Measurements from ENCODE around the gene SLC4A5.

Gene SLC4A5

GRCh38 chr2:74328573-74328972, 14.6 kb downstream of the SLC4A5 start:
- DNase-seq (ENCODE audit: low read depth): no peak
- no peak overlapping the region for H3K4me3 ChIP-seq (ENCODE audit: low read depth, low read length)
- TF ChIP-seq MAX (IDR thresholded peaks at IDR 0.05; ENCODE audit: low read depth, low read length) (no peak), MYC (IDR thresholded peaks at IDR 0.05; ENCODE audit: low read depth, low read length) (no peak), POLR2A (IDR thresholded peaks at IDR 0.05; ENCODE audit: extremely low read depth, insufficient read length) (no peak)
- TF ChIP-seq, protein P1, sequence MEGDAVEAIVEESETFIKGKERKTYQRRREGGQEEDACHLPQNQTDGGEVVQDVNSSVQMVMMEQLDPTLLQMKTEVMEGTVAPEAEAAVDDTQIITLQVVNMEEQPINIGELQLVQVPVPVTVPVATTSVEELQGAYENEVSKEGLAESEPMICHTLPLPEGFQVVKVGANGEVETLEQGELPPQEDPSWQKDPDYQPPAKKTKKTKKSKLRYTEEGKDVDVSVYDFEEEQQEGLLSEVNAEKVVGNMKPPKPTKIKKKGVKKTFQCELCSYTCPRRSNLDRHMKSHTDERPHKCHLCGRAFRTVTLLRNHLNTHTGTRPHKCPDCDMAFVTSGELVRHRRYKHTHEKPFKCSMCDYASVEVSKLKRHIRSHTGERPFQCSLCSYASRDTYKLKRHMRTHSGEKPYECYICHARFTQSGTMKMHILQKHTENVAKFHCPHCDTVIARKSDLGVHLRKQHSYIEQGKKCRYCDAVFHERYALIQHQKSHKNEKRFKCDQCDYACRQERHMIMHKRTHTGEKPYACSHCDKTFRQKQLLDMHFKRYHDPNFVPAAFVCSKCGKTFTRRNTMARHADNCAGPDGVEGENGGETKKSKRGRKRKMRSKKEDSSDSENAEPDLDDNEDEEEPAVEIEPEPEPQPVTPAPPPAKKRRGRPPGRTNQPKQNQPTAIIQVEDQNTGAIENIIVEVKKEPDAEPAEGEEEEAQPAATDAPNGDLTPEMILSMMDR (IDR thresholded peaks at IDR 0.05; ENCODE audit: low read depth, low read length): no peak

- DNase-seq (ENCODE audit: low read depth): no peak
- TF ChIP-seq POLR2A (IDR thresholded peaks at IDR 0.05; ENCODE audit: extremely low read depth, insufficient read length) (no peak), MAX (IDR thresholded peaks at IDR 0.05; ENCODE audit: low read depth, low read length) (no peak)
- TF ChIP-seq, protein P1 (IDR thresholded peaks at IDR 0.05; ENCODE audit: low read depth, low read length): no peak
- no peak overlapping the region for H3K4me3 ChIP-seq (ENCODE audit: low read depth, low read length)
Measured at GRCh38 chr2:74328074-74328473, 15.1 kb downstream of the SLC4A5 start.

- TF ChIP-seq MAX (IDR thresholded peaks at IDR 0.05; ENCODE audit: low read depth, low read length) (no peak), MYC (IDR thresholded peaks at IDR 0.05; ENCODE audit: low read depth, low read length) (no peak)
- TF ChIP-seq, protein P1 (IDR thresholded peaks at IDR 0.05; ENCODE audit: low read depth, low read length): no peak
- no peak for DNase-seq (ENCODE audit: low read depth)
- H3K4me3 ChIP-seq (ENCODE audit: low read depth, low read length): no peak overlapping the region
Measured at GRCh38 chr2:74327627-74328026, 15.6 kb downstream of the SLC4A5 start.

DNA sequence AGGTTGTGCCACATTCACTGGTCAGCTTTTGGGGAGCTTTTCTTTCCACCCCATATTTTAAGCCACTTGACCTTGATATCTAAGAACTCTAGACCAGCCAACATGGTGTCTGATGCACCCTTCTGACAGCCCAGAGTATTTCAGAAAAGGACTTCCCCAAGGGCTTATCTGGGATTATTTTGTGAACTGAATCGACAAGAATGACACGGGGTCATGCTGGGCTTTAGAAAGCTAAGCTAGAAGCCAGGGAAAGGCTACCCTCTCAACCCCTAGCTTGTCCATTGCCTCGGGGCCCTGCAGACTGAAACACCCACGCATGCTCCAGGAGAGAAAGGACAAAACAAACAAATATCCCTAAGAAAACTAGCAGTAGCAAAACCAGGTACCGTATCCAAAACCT, 16.0 kb downstream of the SLC4A5 start:
- no peak overlapping the region for H3K4me3 ChIP-seq (ENCODE audit: low read depth, low read length)
- DNase-seq (ENCODE audit: low read depth): no peak
- no peak for TF ChIP-seq POLR2A (IDR thresholded peaks at IDR 0.05; ENCODE audit: extremely low read depth, insufficient read length)
- TF ChIP-seq, protein P1 (IDR thresholded peaks at IDR 0.05; ENCODE audit: low read depth, low read length): no peak
- no peak for TF ChIP-seq MYC (IDR thresholded peaks at IDR 0.05; ENCODE audit: low read depth, low read length)
- TF ChIP-seq MAX (IDR thresholded peaks at IDR 0.05; ENCODE audit: low read depth, low read length): no peak

- no peak overlapping the region for H3K4me3 ChIP-seq (ENCODE audit: low read depth, low read length)
- DNase-seq (ENCODE audit: low read depth): no peak
Measured at GRCh38 chr2:74325815-74326214, 17.4 kb downstream of the SLC4A5 start.

DNA sequence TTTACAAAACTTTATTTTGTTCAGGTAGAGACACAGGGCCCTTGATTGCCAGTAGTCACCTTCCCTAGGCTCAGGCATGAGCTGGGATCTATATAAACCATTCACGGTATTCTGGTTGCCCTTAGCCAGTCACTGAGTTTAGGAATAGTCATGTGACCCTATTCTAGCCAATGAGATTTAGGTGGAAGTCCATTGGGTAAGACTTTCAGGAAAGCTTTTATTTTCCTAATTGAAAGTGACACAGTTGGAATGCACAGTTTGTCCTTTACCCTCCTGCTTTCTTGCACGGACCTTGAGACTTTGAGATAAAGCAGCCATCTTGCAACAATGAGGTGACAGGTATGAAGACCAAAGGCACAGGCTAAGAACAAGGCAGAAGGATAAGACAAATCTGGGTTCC, 21.5 kb downstream of the SLC4A5 start:
- DNase-seq (ENCODE audit: low read depth): no peak

More at GRCh38 chr2:74325815-74326214, 17.4 kb downstream of the SLC4A5 start:
- TF ChIP-seq, protein P1 (IDR thresholded peaks at IDR 0.05; ENCODE audit: low read depth, low read length): no peak
- no peak for TF ChIP-seq MYC (IDR thresholded peaks at IDR 0.05; ENCODE audit: low read depth, low read length)
- no peak for TF ChIP-seq POLR2A (IDR thresholded peaks at IDR 0.05; ENCODE audit: extremely low read depth, insufficient read length)

More for the DNA sequence above, 21.5 kb downstream of the SLC4A5 start:
- no peak overlapping the region for H3K4me3 ChIP-seq (ENCODE audit: low read depth, low read length)
- no peak for TF ChIP-seq POLR2A (IDR thresholded peaks at IDR 0.05; ENCODE audit: extremely low read depth, insufficient read length)
- TF ChIP-seq MAX (IDR thresholded peaks at IDR 0.05; ENCODE audit: low read depth, low read length): no peak

All from NB4 (cell line).